ENCODE results near the gene EXOC8.

EXOC8 gene

DNA sequence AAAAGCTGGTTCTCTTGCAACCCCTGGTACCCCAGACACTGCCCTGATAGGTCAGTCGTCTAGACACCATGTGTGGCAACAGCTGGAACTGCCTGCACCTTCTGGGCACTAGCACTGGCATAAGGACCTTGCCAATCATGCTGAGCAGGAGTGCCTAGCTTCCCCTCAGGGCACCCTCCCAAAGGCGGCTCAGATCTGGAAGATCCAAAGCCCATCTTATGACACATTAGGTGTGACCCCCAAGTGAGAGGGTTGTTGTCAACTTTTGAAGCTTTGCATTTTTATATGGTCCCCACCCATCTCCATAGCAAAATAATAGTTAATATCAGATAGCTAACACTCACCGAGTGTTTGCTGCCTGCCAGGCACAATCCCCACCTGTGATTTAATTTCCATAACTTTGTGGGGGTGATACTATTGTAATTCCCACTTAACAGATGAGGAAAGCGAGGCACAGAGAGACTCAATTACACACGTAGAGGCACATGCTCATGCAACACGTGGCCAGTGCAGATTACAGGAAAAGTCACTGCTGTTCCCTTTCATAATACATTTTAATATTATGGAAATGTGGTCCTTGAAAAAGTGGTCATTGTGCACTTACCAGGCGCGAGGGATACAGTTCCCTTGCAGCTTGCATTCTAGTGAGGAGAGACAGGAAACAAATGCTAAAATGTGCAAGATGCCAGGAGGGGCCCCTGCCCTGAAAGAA lies 25.8 kb downstream of the EXOC8 start:
- DNase-seq: no peak

DNA sequence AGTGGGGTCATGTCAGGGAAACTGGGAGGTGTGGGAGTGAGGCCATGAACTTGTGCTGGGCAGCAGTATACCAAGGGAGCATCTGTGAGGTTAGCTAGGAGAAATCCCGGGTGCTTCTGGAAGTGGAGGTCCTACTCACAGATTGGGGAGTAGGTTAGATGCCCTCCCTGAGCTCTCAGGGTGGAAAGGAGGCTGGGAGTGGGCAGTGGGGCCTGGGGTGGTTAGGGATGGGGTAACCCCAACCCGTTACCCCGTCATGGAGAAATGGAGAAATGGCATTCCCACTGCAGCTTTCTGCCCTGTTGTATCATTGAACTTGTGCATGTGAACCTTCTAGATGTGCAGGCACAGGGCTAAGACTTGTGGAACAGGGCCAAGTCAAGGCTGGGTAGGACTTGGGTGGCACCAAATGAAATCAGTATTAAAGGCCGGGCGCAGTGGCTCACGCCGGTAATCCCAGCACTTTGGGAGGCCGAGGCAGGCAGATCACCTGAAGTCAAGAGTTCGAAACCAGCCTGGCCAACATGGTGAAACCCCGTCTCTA lies 27.2 kb downstream of the EXOC8 start:
- DNase-seq: no peak

DNA sequence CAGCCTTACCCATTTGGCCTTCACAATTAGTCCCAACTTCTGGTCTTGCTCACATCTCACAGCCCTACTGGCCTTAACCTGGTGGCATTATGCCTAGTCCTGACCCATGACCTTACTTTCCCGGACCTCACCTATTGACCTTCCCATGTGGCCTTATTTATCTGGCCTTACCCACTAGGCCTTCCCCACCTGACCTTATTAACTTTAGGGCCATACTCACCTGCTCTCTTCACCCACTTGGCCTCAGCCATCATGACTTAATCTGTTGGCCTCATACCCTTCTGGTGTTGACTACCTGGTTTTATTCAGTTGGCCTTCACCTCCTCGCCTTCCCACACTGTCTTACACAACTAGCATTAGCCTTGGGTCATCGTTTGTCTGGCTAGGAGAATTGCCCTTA lies 35.7 kb downstream of the EXOC8 start:
- no peak for DNase-seq

DNA sequence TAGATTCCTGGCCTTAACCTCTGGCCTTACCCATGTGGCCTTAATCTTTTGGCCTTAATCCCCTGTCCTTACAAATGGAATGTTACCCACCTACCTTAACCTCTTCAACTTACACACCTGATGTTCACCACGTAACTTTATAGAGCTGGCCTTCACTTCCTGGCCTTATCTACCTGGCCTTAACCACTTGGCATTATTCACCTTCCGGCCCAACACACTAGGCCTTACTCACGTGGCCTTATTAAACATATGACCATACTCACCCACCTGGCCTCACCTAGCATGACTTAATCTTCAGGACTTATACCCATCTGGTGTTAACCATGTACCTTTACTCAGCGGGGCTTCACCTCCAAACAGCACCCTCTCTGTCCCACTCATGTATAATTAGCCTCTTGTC lies 41.7 kb downstream of the EXOC8 start:
- DNase-seq: no peak

DNA sequence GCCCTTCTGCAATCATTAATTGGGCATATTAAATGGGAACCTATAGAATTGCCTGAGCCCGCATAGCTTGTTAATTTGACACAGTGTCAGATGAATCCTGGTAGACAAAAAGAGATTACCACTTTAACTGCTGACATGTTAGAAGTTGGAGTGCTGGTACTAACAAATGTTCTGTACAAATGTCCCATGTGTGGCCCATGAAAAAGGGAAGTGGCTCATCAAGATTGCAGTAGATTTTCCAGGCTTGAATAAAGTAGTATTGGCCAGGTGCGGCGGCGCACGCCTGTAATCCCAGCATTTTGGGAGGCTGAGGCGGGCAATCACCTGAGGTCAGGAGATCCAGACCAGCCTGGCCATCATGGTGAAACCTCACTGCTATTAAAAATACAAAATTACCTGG lies 51.0 kb downstream of the EXOC8 start:
- DNase-seq: no peak

DNA sequence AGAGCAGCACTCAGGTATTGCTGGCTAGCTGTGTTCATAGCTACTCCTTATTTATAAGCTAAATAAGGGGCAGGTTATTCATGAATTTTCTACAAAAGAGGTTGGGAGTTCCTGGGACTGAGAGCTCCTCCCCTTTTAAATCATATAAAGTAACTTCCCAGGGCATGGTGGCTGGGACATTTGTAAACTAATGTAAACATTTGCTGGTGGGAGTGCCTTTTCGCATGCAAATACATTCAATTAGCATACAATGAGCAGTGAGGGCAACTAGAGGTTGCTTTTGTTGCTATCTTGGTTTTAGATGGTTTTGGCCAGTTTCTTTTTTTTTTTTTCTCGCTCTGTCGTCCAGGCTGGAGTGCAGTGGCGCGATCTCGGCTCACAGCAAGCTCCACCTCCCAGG lies 53.2 kb downstream of the EXOC8 start:
- DNase-seq: no peak
